ENCODE measurements around the gene PRKN.

GRCh38 chr6:161575523-161576254 lies 1151.9 kb downstream of the PRKN start:
- no peak for TF ChIP-seq CTCF (conservative IDR thresholded peaks at IDR 0.05 in 1 of 2, IDR thresholded peaks at IDR 0.05 in 1 of 2; ENCODE audit: low read depth in 1 of 2, low read length in 2 of 2)
- TF ChIP-seq EZH2 (IDR thresholded peaks at IDR 0.05; ENCODE audit: low read length, missing control alignments), result no peak

All from fibroblast of lung (primary cell).